Right lobe of liver (tissue), 4 donors: ENCODE data around the gene ALDH16A1.

Experiments
- CTCF ChIP-seq, 4 donors: fragments of 200-600 bp in 3 of 4; fragments of 450-650 bp in 1 of 4; IDR thresholded peaks; one replicate each; pipeline versions ENCODE4 v1.5.1 to v1.8.0; 2016 to 2022; ENCODE audit warnings: antibody characterized with exemption in 4 of 4, mild to moderate bottlenecking in 2 of 4
- POLR2A ChIP-seq: fragments of 450-650 bp; IDR thresholded peaks from one replicate; pipeline ENCODE4 v1.6.1; 2017; ENCODE audit warnings: antibody characterized with exemption, mild to moderate bottlenecking
- donor health status: DM: no; HTN: no; CAD: no.
- donor health status: DM: no; HTN: no; CAD: no.
- donor health status: DM: no; HTN: yes; CAD: no.

GRCh38 chr19:49436381-49437017 lies 16.5 kb upstream of the ALDH16A1 start:
- TF ChIP-seq CTCF (IDR thresholded peaks at IDR 0.05) (no peak), POLR2A (no peak)
